ENCODE results near the gene OLFML2B.

Gene OLFML2B

DNA sequence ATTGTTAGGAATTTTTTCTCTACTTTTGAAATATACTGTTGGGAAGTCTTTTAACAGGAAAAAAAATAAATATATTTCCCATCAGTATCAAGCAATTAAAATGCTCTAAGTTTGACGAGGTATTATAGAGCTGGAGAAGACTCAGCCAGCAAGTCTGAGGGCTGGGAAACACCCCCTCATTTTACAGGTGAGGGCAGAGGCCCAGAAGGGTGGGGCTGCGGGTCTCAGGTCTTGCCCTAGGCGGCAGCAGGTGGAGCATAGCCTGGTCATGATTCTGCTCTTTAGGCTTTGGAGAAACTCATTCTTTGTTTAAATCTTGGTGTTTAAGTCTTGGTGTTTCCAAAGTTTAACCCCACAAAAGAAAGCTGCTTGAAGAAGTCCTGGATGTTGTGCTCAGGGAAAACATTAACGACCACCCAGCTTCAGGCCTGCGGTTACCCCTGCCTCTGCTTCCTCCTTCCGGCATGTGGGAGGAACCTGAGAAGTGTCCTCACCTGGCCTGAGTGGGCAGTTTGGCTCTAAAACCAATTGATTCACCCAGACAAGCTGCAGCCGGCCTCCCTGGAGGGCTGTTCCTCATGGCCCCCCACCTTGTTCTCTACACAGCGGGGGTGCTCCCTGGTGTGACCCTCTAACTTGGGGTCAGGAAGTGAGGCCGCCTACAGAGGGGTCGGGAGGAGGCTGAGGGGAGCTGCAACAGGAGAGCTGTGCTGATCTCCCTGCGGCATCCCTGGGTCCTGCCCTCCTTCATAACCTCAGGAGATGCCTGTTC lies 41.7 kb downstream of the OLFML2B start:
- no peak for DNase-seq (ENCODE audit: low read depth in 4 of 4, low spot score in 1 of 4)

DNA sequence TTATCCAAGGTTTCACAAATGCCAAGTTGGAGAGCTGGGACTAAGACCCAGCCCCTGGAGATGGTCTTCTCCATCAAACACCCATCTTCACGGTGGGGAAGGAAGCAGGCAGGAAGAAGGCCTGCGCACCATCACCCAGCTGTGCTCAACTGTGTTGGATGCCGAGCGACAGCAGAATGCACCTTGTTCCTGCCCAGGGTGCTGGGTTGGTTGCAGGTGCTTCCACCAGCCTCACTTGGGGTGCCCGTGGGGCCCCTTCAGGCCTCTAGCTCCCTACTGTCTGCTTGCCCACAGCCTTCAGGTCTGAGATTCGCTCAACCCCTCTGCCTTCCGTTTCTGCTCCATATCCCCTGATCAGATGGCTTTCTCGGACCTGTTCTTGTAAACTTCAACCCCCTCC lies 42.5 kb downstream of the OLFML2B start:
- no peak for DNase-seq (ENCODE audit: low read depth in 4 of 4, low spot score in 1 of 4)

DNA sequence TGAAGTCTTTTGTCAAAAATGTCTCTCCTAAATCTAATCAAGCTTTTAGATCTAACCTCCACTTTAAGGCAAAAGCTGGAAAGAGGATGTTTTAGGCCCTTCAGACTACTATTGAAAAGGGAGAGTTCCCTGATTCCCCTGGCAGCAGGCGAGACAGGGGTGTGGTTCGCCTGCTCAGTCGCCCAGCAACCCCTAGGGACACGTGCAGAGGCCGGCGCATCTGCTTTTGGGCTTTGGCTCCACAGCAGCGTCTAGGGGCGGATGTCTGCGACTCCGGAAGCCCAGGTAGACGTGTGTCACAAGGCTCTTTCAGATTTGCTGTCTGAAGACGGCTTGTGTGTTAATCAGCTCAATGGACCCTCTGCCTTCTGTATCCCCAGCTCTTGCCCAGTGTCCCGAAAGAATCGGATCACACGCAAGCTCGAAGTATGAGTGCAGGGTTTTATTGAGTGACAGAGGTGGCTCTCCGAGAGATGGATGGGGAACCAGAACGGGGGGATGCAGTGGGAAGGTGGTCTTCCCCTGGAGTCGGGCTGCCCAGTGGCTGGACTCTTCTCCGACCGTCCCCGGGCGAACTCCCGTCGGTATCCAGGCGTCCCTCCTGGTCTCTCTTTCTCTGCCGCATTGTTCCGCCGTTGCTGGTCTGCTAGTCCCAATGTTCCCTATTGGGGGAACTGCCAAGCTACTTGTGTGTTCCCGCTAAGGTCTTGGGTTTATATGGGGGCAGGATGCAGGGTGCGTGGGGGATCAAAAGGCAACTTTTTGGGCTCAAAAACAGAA lies 45.5 kb downstream of the OLFML2B start:
- no peak for DNase-seq (ENCODE audit: low read depth in 4 of 4, low spot score in 1 of 4)

DNA sequence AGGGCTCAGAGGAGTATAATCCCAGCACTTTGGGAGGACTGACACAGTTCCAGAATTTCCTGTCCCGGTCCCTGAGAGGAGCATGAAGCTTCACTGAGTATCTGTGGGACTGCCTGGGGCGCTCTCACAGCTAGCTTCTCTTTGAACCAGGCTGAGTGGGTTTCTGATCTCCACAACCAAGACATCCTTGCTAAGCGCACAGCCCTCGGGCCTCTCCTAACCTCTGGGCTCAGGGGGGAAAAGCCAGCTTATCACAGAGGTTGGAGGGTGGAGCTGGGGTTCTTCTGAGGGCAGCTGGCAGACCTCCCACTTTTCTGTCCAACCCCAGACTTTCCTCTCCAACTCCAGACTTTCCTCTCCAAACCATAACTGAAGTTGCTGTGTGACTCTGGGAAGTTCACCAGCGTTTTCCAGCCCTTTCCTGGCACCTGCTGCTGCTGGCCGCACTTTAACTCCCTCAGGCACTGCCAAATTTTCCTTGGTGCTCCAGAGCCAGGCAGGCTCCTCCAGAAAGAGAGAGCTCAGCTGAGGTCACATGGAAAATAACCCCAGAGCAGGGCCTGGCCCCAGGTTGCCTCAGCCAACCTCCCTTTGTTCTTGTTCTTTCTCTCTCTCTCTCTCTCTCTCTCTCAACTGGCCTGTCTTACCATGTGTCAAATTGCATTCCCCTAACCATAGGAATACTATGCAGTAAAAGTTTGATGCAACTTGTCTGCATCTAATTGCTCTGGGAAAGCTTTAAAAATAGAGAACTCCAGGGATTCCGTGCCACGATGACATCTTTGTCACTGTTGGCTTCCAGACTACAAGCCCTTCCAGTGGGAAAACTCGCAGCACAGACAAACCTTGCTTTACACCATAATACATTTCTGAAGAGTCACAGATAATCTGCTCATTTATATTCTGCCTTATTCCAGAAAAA lies 49.5 kb downstream of the OLFML2B start:
- no peak for DNase-seq (ENCODE audit: low read depth in 4 of 4, low spot score in 1 of 4)

DNA sequence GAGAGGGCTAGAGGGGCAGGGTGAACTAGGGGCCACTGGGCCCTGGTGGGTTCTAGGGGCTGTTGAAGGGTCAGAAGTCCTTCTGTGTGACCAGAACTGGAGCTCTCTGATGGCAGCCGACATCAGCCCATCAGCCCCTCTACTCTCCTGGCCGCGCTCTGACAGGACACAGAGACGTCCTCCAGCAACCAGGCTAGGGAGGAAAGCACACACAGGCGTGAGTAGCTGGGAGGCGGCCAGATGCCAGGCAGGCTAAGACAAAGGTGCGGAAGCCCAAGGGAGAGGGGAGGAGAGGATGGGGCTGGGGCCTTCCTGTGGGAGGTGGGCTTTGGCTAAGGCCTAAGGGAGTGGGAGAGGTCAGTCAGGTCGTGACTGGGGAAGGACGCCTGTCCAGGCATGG lies 50.8 kb downstream of the OLFML2B start:
- DNase-seq (ENCODE audit: low read depth in 4 of 4, low spot score in 1 of 4), result no peak

DNA sequence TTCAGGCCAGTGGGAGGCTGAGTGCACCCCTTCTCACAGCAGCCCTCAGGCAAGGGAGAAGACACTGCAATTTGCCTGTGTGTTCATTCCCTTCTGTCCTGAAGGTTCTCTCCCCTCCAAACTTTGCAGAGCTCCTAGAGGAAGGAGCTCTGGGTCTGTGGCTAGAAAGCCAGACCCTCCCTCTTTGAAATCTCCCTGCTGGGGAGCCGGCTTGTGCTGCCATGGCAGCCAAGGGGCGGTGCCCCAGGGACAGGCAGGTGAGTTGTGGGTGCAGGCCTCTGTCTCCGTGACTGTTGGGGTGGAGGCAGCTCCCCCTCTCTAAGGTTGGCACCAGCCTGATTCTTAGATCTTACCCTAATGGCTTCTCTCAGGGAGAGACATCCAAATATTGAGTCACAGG lies 53.0 kb downstream of the OLFML2B start:
- no peak for DNase-seq (ENCODE audit: low read depth in 4 of 4, low spot score in 1 of 4)

DNA sequence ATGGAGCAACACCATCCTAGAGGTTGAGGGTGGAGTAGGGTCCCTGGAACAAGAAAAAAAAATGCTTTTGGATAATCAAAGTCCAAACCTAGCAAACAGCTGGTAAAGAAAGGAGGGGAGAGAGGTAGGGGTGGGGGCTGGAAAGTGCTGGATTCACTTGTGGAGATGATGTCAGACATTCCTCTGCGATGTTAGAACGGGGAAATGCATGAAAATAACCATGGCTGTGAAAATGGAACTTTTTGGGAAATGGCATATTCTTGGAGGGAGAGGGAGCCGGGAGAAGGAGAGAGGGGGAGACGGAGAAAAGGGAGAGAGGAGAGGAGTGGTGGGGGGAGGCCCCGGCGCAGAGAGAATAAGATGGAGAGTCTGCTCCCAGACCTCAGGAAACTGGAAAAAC lies 53.6 kb downstream of the OLFML2B start:
- no peak for DNase-seq (ENCODE audit: low read depth in 4 of 4, low spot score in 1 of 4)

DNA sequence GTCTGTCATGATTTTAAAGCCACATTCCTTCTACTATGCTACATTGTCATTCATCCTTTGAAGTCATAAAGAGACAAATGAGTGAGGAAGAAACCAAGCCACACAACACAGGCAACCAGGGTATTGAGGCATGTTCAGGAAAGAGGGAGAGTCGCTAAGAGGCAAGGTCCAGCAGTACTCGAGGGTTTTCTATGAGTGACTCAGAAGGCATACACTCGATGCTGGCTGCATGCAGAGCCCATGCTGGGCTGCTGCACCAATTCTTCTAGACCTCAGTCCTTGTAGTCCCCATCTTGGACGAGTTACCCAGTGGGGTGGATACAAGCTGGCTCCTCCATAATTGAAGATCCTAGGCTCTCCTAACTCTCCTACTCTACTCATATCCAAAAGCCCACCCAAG lies 57.6 kb downstream of the OLFML2B start:
- DNase-seq (ENCODE audit: low read depth in 4 of 4, low spot score in 1 of 4), result no peak

DNA sequence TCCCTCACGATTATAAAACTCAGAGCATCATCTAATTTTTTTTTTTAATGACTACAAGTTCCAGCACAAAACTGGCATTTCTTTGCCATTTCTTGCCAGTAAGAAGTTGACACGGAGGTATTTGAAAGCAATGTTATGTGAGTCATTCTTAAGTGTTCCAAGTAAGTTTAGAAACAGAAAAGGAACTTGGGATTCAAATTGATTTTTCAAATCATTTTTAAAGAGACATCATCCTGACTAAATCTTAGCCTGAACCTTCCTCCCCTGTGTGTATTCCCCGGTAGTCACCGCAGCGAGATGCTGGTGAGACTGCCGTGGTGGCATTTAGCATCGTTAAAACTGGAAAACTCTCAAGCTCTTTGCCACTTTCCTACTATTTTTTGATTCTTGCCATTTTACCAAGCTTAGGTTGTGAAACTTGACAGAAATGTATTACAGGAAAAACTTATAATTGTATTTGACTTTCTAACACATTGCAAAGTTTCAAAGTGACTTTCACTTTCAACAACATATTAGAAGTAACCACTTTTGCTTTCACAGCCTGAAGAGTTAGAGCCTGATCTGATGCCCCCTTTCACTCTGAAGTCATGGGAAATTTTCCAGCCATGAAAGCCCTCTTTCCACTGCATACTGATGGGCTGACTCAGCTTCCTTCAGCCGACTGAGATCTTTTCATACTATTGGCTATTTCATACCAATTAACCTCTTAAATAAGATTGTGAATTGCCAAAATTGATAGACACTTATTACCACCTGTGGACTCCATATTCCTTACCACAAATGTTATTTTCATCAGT lies 61.4 kb downstream of the OLFML2B start:
- DNase-seq (ENCODE audit: low read depth in 4 of 4, low spot score in 1 of 4), result peak; percentile 9 to 32 (median 20)

DNA sequence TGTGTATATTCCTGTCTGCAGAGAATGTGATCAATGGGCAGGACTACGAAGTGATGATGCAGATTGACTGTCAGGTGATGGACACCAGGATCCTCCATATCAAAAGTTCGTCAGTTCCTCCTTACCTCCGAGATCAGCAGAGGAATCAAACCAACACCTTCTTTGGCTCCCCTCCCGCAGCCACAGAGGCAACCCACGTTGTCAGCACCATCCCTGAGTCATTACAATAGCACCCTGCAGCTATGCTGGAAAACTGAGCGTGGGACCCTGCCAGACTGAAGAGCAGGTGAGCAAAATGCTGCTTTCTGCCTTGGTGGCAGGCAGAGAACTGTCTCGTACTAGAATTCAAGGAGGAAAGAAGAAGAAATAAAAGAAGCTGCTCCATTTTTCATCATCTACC lies 65.2 kb downstream of the OLFML2B start:
- peak in 1 of 4 experiments; percentile 2 for DNase-seq (ENCODE audit: low read depth in 4 of 4, low spot score in 1 of 4)

DNA sequence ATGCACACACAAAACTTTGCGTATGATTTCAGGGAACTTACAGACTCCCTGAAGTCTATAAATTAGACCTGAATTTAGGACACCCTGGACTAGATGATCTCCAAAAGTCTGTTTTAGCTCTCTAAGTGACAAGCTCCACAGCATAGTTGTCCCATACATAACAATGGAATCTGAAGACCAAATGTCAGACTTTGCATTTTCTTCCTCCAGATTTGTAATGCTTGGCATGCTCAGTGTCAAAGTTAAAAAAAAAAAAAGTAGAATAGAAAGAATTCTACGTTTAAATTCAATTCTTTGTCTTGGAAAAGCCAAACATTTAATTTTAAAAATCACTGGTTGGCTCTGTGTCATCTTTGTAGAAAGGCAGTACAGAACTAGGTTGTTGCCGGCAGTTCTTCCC lies 66.7 kb downstream of the OLFML2B start:
- DNase-seq (ENCODE audit: low read depth in 4 of 4, low spot score in 1 of 4), result no peak

DNA sequence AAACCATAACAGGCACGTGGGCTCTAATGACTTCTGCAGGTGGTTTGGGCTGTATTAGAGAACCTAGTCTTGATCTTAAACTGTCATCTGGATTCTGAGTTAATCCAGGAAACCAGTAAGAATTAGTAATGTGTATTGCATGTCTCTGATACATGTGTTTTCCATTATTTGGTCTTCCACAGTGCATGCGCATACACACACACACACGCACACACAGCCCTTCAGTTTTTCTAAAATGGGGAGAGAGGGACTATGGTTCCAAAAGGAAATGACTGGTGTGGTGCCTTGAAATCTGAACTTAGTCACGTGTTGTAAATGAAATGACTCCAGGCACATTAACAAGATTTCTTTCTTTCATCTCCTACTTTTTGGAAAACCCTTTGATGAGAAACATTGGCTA lies 67.6 kb downstream of the OLFML2B start:
- no peak for DNase-seq (ENCODE audit: low read depth in 4 of 4, low spot score in 1 of 4)

DNA sequence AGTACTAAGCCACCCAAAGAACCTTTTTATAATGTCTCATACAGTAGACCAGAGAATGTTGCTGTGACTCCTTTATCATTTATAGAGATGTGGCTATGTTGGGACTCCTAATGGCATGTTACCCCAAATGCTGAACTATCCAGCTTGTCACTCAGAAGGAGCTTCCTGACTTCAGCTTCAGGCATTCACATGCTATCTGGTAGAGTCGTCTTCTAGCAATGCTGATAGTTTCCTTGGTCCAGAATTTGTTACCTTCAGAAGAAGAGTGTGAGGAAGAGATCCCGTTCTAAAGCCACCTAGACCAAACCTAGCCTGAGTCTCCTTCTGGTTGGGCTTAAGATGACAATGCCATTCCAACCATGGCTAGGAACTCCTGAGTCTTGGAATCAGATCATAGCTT lies 68.1 kb downstream of the OLFML2B start:
- DNase-seq (ENCODE audit: low read depth in 4 of 4, low spot score in 1 of 4), result no peak

DNA sequence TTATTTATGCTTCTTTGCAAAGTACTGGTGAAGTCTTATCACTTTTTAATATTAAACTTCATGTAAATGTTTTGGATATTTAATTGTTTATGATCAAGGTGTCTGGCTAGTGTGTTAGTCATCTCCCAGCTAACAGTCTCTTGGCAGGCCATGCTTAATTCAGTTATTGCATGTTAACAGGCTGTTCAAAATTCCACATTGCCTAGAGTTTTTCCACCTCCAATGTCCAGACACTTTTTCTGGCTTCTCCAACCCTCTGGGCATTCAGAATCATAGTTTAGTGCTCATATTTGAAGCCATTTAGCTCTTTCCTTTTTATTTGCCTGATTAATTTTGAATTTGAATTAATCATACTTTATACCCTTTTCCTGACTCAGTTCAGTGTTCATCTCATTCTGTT lies 69.2 kb downstream of the OLFML2B start:
- DNase-seq (ENCODE audit: low read depth in 4 of 4, low spot score in 1 of 4), result no peak

DNA sequence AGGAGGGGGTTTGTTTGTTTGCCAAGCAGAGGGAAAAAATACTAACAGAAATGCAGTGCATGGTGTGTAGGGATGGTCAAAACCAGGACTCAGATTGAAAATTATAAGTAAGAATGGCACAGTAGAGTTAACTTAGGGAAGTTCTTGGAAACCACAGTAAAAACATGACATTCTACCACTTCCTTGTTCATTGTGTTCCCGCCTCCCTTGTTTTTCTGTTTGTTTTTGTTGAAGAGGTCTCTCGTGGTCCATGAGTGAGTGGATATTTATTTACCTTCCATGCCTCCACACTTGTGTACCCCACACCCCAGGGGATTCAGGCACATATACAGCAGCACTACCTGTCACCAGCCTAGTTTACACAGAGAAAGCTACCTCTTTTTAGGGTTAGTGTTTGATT lies 69.6 kb downstream of the OLFML2B start:
- DNase-seq (ENCODE audit: low read depth in 4 of 4, low spot score in 1 of 4), result no peak

DNA sequence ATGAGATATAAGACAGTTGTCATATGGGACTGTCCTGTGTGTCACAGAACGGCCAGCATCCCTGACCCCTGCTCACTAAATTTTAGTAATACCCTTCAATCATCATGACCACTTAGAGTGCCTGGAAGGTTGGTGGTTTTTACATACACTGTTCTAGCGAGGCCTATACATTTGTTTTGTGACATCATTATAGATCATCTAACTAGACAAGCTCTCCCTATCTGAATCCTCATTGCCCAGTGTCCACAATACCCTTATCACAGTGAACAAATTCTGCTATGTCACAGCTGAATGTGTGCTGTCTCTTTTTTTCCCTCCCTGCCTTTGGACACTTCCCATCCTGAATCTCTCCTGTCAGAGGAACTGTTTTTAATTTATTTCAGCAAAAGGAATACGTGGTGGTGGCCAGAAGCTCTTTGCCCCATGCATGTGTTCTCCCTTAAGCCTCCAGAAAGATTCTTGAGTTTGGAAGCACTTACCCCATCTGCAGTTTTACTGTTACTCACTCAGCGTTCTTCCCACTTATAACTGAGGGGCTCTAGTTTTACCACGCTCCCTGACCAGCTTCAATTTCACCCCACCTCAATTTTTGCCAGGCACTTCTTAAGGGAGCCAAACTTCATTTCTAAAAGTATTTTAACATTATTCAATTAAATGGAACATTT lies 70.3 kb downstream of the OLFML2B start:
- DNase-seq (ENCODE audit: low read depth in 4 of 4, low spot score in 1 of 4), result no peak

DNA sequence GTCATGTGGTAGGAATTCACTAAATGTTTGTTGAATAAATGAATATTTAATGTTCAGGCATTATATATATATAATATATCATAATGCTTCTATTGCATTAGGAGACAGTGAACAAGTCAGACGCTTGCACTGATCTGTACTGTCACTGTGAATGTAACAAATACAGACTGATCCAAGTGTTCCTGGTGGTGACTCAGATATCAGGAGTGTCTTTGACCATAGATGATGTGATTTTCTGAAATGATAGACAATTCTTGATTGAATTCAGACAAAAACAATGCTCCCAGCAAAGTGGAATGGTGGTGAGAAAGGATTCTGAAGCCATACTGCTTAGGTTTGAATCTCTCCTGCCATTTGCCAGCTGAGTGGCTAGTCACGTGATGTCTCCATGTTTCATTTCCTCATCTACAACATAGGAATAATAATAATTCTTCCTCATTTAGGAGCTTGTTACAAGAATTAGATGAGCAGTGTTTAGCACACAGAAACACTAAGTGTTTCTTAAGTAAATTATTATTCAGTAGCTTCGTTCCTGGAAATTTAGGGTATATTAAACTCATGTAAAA lies 71.0 kb downstream of the OLFML2B start:
- DNase-seq (ENCODE audit: low read depth in 4 of 4, low spot score in 1 of 4), result no peak

DNA sequence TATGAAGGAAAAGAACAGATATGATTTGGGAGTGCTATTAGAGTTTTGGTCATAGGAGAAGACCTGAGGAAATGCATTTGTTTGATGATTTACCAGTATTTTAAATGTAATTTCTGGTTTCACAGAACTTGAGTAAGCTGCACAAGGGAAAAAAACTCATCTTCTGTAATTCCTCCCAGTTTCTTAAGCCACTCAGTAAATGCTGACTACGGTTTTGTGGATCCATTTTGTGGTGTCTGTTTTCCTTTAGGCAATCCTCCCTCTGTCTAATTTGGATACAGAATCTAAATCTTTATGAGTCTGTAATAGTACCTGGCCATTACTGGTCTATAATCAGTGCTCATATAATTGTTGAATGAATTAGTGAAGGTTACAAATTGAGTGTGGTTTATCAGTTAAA lies 72.0 kb downstream of the OLFML2B start:
- DNase-seq (ENCODE audit: low read depth in 4 of 4, low spot score in 1 of 4), result no peak

DNA sequence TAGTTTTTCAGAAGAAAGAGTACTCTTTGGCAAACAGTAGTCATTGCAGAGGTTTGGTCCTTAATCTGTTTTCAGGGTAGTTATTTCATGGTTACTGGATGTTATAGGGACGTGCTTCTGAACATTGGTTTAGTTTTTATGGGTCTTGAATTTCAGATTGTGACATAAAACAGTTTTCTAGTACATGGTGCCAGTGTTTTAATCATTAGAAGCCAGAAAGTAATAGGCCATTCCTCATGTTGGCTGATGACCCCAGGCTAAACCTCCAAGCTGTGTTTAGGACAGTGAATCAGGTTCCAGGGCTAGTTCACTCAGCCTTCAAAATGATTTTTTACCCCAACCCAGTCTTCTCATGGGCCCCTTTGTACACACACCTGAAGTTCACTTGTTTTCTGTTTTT lies 73.3 kb downstream of the OLFML2B start:
- DNase-seq (ENCODE audit: low read depth in 4 of 4, low spot score in 1 of 4), result no peak

DNA sequence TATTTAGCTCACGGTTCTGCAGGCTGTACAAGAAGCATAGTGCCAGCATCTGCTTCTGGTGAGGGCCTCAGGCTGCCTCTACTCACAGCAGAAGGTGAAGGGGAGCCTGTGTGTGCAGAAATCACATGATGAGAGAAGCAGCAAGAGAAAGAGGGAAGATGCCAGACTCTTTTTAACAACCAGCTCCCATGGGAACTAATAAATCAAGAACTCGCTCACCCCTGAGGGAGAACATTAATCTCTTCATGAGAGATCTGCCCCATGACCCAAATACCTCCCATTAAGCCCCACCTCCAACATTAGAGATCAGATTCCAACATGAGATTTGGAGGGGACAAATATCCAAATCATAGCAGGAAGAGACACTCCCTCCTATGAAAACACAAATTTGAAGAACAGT lies 74.1 kb downstream of the OLFML2B start:
- DNase-seq (ENCODE audit: low read depth in 4 of 4, low spot score in 1 of 4), result no peak

Measured in stimulated activated CD4-positive, alpha-beta T cell treated with anti-CD3 and anti-CD28 coated beads, Interleukin-1b, Interleukin-23, amount 100 ng/mL, for 24 hours (primary cell).